Measurements from ENCODE around the gene OR5B17.

DNA sequence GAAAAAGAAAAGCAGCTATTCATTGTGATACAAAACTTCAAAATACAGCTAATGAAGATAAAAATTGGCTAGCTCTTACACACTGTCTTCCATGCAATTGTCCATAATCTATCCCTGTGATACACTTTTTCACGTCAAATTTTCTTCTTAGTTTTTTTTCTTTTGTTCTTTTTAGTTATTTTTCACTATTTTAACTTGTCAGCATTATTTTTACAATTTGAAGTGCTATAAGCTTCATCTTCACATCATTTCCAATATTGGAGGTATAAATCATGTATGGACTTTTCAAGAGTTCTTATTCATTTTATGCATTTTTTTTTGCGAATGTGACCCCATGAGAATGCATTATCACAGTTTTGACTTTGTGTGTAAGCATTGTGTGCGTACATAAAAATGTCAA lies 4.1 kb downstream of the OR5B17 start:
- no peak for TF ChIP-seq CTCF (IDR thresholded peaks at IDR 0.05; ENCODE audit: low read depth, low read length, missing input control)
- TF ChIP-seq NR2F2 (IDR thresholded peaks at IDR 0.05) = no peak
- TF ChIP-seq SP1 (IDR thresholded peaks at IDR 0.05) = no peak
- TF ChIP-seq, protein P1, sequence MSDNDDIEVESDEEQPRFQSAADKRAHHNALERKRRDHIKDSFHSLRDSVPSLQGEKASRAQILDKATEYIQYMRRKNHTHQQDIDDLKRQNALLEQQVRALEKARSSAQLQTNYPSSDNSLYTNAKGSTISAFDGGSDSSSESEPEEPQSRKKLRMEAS (IDR thresholded peaks at IDR 0.05) = no peak
- no peak for TF ChIP-seq RXRA (IDR thresholded peaks at IDR 0.05)
- TF ChIP-seq TAF1 (conservative IDR thresholded peaks at IDR 0.05) = no peak
- TF ChIP-seq, protein P2, sequence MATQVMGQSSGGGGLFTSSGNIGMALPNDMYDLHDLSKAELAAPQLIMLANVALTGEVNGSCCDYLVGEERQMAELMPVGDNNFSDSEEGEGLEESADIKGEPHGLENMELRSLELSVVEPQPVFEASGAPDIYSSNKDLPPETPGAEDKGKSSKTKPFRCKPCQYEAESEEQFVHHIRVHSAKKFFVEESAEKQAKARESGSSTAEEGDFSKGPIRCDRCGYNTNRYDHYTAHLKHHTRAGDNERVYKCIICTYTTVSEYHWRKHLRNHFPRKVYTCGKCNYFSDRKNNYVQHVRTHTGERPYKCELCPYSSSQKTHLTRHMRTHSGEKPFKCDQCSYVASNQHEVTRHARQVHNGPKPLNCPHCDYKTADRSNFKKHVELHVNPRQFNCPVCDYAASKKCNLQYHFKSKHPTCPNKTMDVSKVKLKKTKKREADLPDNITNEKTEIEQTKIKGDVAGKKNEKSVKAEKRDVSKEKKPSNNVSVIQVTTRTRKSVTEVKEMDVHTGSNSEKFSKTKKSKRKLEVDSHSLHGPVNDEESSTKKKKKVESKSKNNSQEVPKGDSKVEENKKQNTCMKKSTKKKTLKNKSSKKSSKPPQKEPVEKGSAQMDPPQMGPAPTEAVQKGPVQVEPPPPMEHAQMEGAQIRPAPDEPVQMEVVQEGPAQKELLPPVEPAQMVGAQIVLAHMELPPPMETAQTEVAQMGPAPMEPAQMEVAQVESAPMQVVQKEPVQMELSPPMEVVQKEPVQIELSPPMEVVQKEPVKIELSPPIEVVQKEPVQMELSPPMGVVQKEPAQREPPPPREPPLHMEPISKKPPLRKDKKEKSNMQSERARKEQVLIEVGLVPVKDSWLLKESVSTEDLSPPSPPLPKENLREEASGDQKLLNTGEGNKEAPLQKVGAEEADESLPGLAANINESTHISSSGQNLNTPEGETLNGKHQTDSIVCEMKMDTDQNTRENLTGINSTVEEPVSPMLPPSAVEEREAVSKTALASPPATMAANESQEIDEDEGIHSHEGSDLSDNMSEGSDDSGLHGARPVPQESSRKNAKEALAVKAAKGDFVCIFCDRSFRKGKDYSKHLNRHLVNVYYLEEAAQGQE (IDR thresholded peaks at IDR 0.05) = no peak
- no peak for TF ChIP-seq RAD21 (IDR thresholded peaks at IDR 0.05)

Measured in liver (tissue), 3 donors.